HCT116 (cell line): ENCODE measurements around the gene ZAP70. TPM values are rescaled to one million over a fixed set of nuclear protein-coding genes. Genes with fewer than 3 reads are reported as not detected.

Experiments used
- ATAC-seq: fragments of 200-7000 bp; cut with Tn5 transposase; 2 replicates; pipeline ENCODE4 v1.9.1; 2020; ENCODE audit warnings: mild to moderate bottlenecking, moderate library complexity
- BruUV-seq: library from RNA; stranded (reverse); fragments of 400-500 nt; replicated peaks from 2 replicates; lab custom pipeline; 2021; lab: Mats Ljungman, UMichigan
- CTCF ChIA-PET: fragments of 300-600 bp; sonication (Branson Sonifier 250); formaldehyde crosslinking; loops from one replicate; lab custom pipeline; 2021; ENCODE audit warnings: antibody characterized with exemption; lab: Charles Lee
- POLR2A ChIA-PET: fragments of 300-600, 350-600 bp; sonication (Branson Sonifier 250); formaldehyde crosslinking; loops from one replicate; lab custom pipeline; 2021; ENCODE audit warnings: antibody characterized with exemption; lab: Charles Lee
- RAD21 ChIA-PET, 2 experiments: fragments of 300-600 bp; sonication (Branson Sonifier 250); formaldehyde crosslinking; loops; one replicate each; lab custom pipeline; 2023; ENCODE audit warnings: low total read pairs in 2 of 2; ENCODE audit not compliant: uncharacterized antibody in 2 of 2, unreplicated experiment in 2 of 2, low non-redundant PET in 1 of 2; lab: Charles Lee
- DNase-seq: peaks from one replicate; pipeline ENCODE4 v3.0.0-alpha.2; 2010; ENCODE audit warnings: low read depth, low spot score
- H2AFZ ChIP-seq: fragments of 200-600 bp; shearing (Covaris generic), sonication (generic); 2 replicates; pipeline ENCODE4 v1.6.1; 2017; ENCODE audit warnings: low read depth, mixed run types, mixed read lengths, antibody characterized with exemption, low read length; ENCODE audit not compliant: poor library complexity, severe bottlenecking
- H3K27ac ChIP-seq: 2 replicates; pipeline ENCODE4 v1.5.1; 2012; ENCODE audit warnings: low read depth, low read length
- H3K27me3 ChIP-seq: fragments of 200-600 bp; sonication (generic); 2 replicates; pipeline ENCODE4 v1.6.1; 2016; ENCODE audit warnings: mixed run types, low read length, mixed read lengths; ENCODE audit not compliant: insufficient read depth
- H3K36me3 ChIP-seq, 2 experiments: fragments of 200-500 bp in 1 of 2; fragments of 200-600 bp in 1 of 2; sonication (Bioruptor generic) in 1 of 2; sonication (generic) in 1 of 2; 2 replicates each; pipeline versions ENCODE4 v1.5.1 to v1.6.1; 2014 to 2016; ENCODE audit warnings: low read length in 2 of 2, inconsistent platforms in 1 of 2, mixed read lengths in 1 of 2, mixed run types in 1 of 2; ENCODE audit not compliant: insufficient read depth in 2 of 2, control insufficient read depth in 1 of 2
- H3K4me1 ChIP-seq, 2 experiments: fragments of 200-600 bp in 1 of 2; sonication (generic) in 1 of 2; 2 replicates each; pipeline versions ENCODE4 v1.5.1 to v1.6.1; 2012 to 2017; ENCODE audit warnings: low read length in 2 of 2, inconsistent platforms in 1 of 2, mild to moderate bottlenecking in 1 of 2, mixed read lengths in 1 of 2, mixed run types in 1 of 2, moderate library complexity in 1 of 2; ENCODE audit not compliant: insufficient read depth in 2 of 2, control insufficient read depth in 1 of 2
- H3K4me2 ChIP-seq: fragments of 200-600 bp; sonication (generic); 2 replicates; pipeline ENCODE4 v1.6.1; 2017; ENCODE audit warnings: mixed run types, low read length, mixed read lengths
- H3K4me3 ChIP-seq, 2 experiments: fragments of 200-600 bp in 1 of 2; sonication (generic) in 1 of 2; replicated peaks in 1 of 2; 2 replicates each; pipeline ENCODE4 v1.5.1; 2011 to 2016; ENCODE audit warnings: low read length in 2 of 2, control low read depth in 1 of 2, low read depth in 1 of 2, mild to moderate bottlenecking in 1 of 2, mixed read lengths in 1 of 2, mixed run types in 1 of 2
- H3K79me2 ChIP-seq: fragments of 200-600 bp; sonication (generic); 2 replicates; pipeline ENCODE4 v1.6.1; 2017; ENCODE audit warnings: mild to moderate bottlenecking, mixed run types, low read length, moderate library complexity, mixed read lengths; ENCODE audit not compliant: insufficient read depth
- H3K9ac ChIP-seq: fragments of 200-600 bp; sonication (generic); 2 replicates; pipeline ENCODE4 v1.6.1; 2016; ENCODE audit warnings: low read length, mixed read lengths
- H3K9me2 ChIP-seq: fragments of 200-600 bp; sonication (generic), shearing (Covaris generic); 2 replicates; pipeline ENCODE4 v1.6.1; 2017; ENCODE audit warnings: mixed run types, mild to moderate bottlenecking, moderate library complexity; ENCODE audit not compliant: insufficient read depth
- H3K9me3 ChIP-seq, 2 experiments: fragments of 200-500 bp in 1 of 2; fragments of 200-600 bp in 1 of 2; sonication (Bioruptor generic) in 1 of 2; sonication (generic) in 1 of 2; 2 replicates each; pipeline ENCODE4 v1.6.1; 2014 to 2017; ENCODE audit warnings: low read length in 2 of 2, mixed read lengths in 2 of 2, inconsistent platforms in 1 of 2, low read depth in 1 of 2, mild to moderate bottlenecking in 1 of 2, mixed run types in 1 of 2, moderate library complexity in 1 of 2; ENCODE audit not compliant: control insufficient read depth in 1 of 2, insufficient read depth in 1 of 2
- H4K20me1 ChIP-seq: fragments of 200-600 bp; sonication (generic), shearing (Covaris generic); 2 replicates; pipeline ENCODE4 v1.6.1; 2017; ENCODE audit warnings: mixed run types, mild to moderate bottlenecking, moderate library complexity; ENCODE audit not compliant: insufficient read depth
- ATF3 ChIP-seq: IDR thresholded peaks from 2 replicates; pipeline ENCODE4 v1.6.1; 2012
- CBX3 ChIP-seq: IDR thresholded peaks from 2 replicates; pipeline ENCODE4 v1.6.1; 2012; ENCODE audit warnings: low read depth
- CEBPB ChIP-seq: IDR thresholded peaks from 2 replicates; pipeline ENCODE4 v1.6.1; 2012; ENCODE audit warnings: low read depth
- CTCF ChIP-seq, 3 experiments: fragments of 200-600 bp in 1 of 3; sonication (generic) in 1 of 3; IDR thresholded peaks in 2 of 3; conservative IDR thresholded peaks in 1 of 3; 2 replicates each; pipeline ENCODE4 v1.5.1; 2012 to 2017; ENCODE audit warnings: low read depth in 2 of 3, low read length in 2 of 3, antibody characterized with exemption in 1 of 3, borderline replicate concordance in 1 of 3, control low read depth in 1 of 3, mild to moderate bottlenecking in 1 of 3, mixed read lengths in 1 of 3, mixed run types in 1 of 3, moderate library complexity in 1 of 3; ENCODE audit not compliant: insufficient read depth in 1 of 3
- EGR1 ChIP-seq: IDR thresholded peaks from 2 replicates; pipeline ENCODE4 v1.6.1; 2012; ENCODE audit warnings: low read depth
- POLR2AphosphoS5 ChIP-seq: IDR thresholded peaks from 2 replicates; pipeline ENCODE4 v1.6.1; 2011; ENCODE audit warnings: mild to moderate bottlenecking, low read depth, low read length, moderate library complexity
- RAD21 ChIP-seq: IDR thresholded peaks from 2 replicates; pipeline ENCODE4 v1.6.1; 2012; ENCODE audit warnings: low read depth, mild to moderate bottlenecking
- SP1 ChIP-seq: IDR thresholded peaks from 2 replicates; pipeline ENCODE4 v1.6.1; 2012; ENCODE audit warnings: low read depth
- YY1 ChIP-seq: IDR thresholded peaks from 2 replicates; pipeline ENCODE4 v1.6.1; 2011; ENCODE audit warnings: low read length, low read depth, moderate library complexity, mild to moderate bottlenecking; ENCODE audit not compliant: insufficient replicate concordance; ENCODE audit errors: extremely low read depth
- ZNF274 ChIP-seq: fragments of 200-500 bp; sonication (Bioruptor generic); IDR thresholded peaks from 2 replicates; pipeline ENCODE4 v1.6.1; 2014; ENCODE audit warnings: mild to moderate bottlenecking, low read depth, low read length, inconsistent platforms
- intact Hi-C: fragments of 100-400 bp; cut with micrococcal nuclease; formaldehyde crosslinking; loops from 2 replicates; pipeline ENCODE4 v1.10.0; 2022
- total RNA-seq: library from RNA; stranded (reverse); gene quantifications from one replicate; pipeline ENCODE4 v1.2.1, GENCODE V29; 2021; ENCODE audit not compliant: unreplicated experiment
- TF ChIP-seq, protein P1 (sequence below): IDR thresholded peaks from 2 replicates; pipeline ENCODE4 v1.6.1; 2012; ENCODE audit warnings: low read depth
- TF ChIP-seq, protein P2 (sequence below): IDR thresholded peaks from 2 replicates; pipeline ENCODE4 v1.6.1; 2011; ENCODE audit warnings: mild to moderate bottlenecking, low read length, moderate library complexity; ENCODE audit not compliant: insufficient replicate concordance; ENCODE audit errors: extremely low read depth

Gene ZAP70
- total RNA-seq, 1 experiment from 2014 or later = 0.91 TPM

GRCh38 chr2:97695744-97696143 is 17.6 kb upstream of the ZAP70 start (continued):
- TF ChIP-seq, protein P1, sequence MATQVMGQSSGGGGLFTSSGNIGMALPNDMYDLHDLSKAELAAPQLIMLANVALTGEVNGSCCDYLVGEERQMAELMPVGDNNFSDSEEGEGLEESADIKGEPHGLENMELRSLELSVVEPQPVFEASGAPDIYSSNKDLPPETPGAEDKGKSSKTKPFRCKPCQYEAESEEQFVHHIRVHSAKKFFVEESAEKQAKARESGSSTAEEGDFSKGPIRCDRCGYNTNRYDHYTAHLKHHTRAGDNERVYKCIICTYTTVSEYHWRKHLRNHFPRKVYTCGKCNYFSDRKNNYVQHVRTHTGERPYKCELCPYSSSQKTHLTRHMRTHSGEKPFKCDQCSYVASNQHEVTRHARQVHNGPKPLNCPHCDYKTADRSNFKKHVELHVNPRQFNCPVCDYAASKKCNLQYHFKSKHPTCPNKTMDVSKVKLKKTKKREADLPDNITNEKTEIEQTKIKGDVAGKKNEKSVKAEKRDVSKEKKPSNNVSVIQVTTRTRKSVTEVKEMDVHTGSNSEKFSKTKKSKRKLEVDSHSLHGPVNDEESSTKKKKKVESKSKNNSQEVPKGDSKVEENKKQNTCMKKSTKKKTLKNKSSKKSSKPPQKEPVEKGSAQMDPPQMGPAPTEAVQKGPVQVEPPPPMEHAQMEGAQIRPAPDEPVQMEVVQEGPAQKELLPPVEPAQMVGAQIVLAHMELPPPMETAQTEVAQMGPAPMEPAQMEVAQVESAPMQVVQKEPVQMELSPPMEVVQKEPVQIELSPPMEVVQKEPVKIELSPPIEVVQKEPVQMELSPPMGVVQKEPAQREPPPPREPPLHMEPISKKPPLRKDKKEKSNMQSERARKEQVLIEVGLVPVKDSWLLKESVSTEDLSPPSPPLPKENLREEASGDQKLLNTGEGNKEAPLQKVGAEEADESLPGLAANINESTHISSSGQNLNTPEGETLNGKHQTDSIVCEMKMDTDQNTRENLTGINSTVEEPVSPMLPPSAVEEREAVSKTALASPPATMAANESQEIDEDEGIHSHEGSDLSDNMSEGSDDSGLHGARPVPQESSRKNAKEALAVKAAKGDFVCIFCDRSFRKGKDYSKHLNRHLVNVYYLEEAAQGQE = no peak
- no peak for TF ChIP-seq ATF3
- TF ChIP-seq, all 23 proteins: peak for 0

DNA sequence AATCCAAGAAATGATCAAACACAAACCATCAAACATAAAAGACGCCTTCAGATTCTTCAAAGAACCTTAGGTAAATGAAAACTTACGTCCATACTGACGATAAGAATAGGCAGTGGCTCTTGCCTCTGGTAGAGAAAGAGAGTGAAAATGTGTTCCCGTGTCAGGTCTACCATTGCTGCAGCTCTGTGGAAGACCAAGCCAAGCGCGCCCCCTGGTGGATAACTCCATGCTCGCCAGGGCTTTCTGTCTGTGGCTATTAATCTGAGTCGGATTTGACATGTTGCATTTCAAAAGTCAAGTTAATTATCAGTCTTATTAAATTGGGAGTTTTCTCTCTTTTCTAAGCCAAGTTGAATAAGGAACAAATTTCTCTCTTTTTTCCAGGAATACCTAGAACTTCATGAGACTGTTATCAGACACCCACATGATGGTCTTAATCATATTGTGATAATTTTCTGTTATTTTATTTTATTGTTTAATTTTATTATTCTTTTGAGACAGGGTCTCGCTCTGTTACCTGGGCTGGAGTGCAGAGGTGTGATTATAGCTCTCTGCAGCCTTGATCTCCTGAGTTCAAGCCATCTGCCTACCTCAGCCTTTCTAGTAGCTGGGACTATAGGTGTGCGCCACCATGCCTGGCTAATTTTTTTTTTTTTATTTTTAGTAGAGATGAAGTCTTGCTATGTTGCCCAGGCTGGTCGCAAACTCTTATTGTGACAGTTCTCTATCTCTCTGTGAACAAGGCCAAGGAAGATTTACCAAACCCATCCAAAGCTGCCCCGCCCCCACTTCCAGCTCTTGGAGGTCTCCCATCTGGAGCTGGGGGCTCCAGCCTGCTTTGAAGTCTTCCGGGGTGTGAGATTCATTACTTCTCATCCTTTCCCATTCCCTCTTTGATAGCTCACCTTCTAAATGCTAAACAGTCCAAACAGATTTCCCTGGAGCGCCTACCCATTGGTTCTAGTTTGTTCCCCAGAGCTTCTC is 15.8 kb upstream of the ZAP70 start:
- no TSS peak for BruUV-seq
- H3K4me3 ChIP-seq = no peak overlapping the region
- TF ChIP-seq YY1 = peak; percentile 78
- no peak for TF ChIP-seq SP1
- TF ChIP-seq POLR2AphosphoS5 = no peak
- TF ChIP-seq EGR1 = no peak
- TF ChIP-seq CTCF (IDR thresholded peaks at IDR 0.05 in 2 of 3, conservative IDR thresholded peaks at IDR 0.05 in 1 of 3; ENCODE audit: borderline replicate concordance in 1 of 3, insufficient read depth in 1 of 3, low read depth in 2 of 3, low read length in 2 of 3) = peak; percentile 85 to 99 (median 92)
- no peak for TF ChIP-seq CEBPB
- TF ChIP-seq RAD21 = peak; percentile 100
- no peak for TF ChIP-seq ZNF274
- TF ChIP-seq, protein P2, sequence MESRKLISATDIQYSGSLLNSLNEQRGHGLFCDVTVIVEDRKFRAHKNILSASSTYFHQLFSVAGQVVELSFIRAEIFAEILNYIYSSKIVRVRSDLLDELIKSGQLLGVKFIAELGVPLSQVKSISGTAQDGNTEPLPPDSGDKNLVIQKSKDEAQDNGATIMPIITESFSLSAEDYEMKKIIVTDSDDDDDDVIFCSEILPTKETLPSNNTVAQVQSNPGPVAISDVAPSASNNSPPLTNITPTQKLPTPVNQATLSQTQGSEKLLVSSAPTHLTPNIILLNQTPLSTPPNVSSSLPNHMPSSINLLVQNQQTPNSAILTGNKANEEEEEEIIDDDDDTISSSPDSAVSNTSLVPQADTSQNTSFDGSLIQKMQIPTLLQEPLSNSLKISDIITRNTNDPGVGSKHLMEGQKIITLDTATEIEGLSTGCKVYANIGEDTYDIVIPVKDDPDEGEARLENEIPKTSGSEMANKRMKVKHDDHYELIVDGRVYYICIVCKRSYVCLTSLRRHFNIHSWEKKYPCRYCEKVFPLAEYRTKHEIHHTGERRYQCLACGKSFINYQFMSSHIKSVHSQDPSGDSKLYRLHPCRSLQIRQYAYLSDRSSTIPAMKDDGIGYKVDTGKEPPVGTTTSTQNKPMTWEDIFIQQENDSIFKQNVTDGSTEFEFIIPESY = no peak
- TF ChIP-seq CBX3 = no peak
- CTCF ChIA-PET = interaction anchor here (0.8 to 5.5 kb wide), 5 partner anchors 11 to 687 kb away, joined by 3 to 89 read pairs (median 7); partner anchors contain the start of genes ACTR1B and ANKRD36B
- H3K79me2 ChIP-seq = no peaks in the 10 kb centered on the region
- RAD21 ChIA-PET = interaction anchor here (0.8 to 2.1 kb wide), 4 partner anchors 33 to 107 kb away, joined by 3 to 9 read pairs (median 4); no protein-coding TSS in a partner anchor
- peak overlapping the region; percentile 79 for H2AFZ ChIP-seq
- no peak overlapping the region for H3K9ac ChIP-seq
- no peaks in the 10 kb centered on the region for H3K9me2 ChIP-seq
- H4K20me1 ChIP-seq = no peaks in the 10 kb centered on the region
- H3K9me3 ChIP-seq = no peaks in the 10 kb centered on the region
- POLR2A ChIA-PET = interaction anchor here (0.7 to 1.3 kb wide), 2 partner anchors 33 to 107 kb away, joined by 3 to 5 read pairs; partner anchors contain the start of gene ACTR1B
- H3K4me1 ChIP-seq = peaks cover 0 to 5% of the 10 kb centered on the region in 2 experiments; a peak in 1 of 4 replicates
- no peak overlapping the region for H3K27ac ChIP-seq
- DNase-seq = peak; percentile 71
- no peaks in the 10 kb centered on the region for H3K27me3 ChIP-seq
- intact Hi-C loops = loop anchor here (1.0 kb wide), 2 partner anchors 33 to 106 kb away; partner anchors contain the start of gene ACTR1B
- peak; percentile 85 for ATAC-seq
- no peaks in the 10 kb centered on the region for H3K36me3 ChIP-seq
- H3K4me2 ChIP-seq = peak overlapping the region; percentile 46
